ENCODE results near the gene SYNE4. TPM values are rescaled to one million over a fixed set of nuclear protein-coding genes. Genes with fewer than 3 reads are reported as not detected.
"Not testable (repeated sequence)": the region's sequence is repeated elsewhere in the genome, so short reads cannot be mapped to it uniquely, and the experiment has no call there.

Gene SYNE4
- polyA plus RNA-seq, 3 donors = 0.22 to 4.0 (median 0.62) TPM

DNA sequence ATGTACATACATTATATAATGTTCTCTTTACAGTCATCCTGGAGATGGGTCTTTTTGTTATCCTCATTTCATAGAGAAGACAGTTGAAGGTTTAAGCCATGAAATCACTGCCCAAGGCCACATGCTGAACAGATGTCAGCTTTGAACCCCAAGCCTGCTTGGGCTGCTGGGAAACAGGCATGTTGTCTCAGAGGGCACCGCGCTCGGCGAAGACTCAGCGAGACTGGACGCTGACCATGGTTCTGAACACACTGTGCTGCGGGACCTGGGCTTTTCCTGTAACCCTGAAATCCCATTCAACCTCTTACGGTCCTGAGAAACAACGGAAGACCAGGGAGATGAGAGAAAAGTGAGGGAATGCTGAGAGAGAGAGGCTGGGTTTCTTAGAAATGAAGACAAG, 45.1 kb downstream of the SYNE4 start:
- WGBS, 3 donors = 1 to 5% (median 3%) methylated on average over 9 of the region's 9 CpGs
- H3K27ac ChIP-seq (ENCODE audit: low read depth, low read length) = no peak overlapping the region

DNA sequence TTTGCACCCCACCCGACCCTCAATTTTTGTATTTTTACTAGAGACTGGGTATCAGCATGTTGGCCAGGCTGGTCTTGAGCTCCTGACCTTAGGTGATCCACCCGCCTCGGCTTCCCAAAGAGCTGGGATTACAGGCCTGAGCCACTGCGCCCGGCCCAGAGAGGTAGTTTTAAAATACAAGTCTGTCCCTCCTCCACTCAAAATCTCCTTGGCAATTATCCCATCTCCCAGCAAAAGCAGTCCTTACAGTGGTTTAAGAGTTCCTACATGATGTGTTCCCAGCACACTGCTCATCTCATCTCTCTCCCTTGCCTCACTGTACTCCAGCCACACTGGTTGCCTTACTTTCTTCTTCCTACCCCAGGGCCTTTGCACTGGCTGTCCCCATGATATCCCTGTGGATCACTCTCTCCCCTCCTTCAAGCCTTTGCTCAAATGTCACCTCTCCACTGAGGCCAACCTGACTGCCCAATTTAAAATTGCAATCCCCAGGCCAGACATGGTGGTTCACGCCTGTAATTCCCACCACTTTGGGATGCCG, 48.1 kb downstream of the SYNE4 start:
- no peak overlapping the region for H3K27ac ChIP-seq (ENCODE audit: low read depth, low read length)
- WGBS, 3 donors = 69 to 85% (median 81%) methylated on average over 7 of the region's 7 CpGs

DNA sequence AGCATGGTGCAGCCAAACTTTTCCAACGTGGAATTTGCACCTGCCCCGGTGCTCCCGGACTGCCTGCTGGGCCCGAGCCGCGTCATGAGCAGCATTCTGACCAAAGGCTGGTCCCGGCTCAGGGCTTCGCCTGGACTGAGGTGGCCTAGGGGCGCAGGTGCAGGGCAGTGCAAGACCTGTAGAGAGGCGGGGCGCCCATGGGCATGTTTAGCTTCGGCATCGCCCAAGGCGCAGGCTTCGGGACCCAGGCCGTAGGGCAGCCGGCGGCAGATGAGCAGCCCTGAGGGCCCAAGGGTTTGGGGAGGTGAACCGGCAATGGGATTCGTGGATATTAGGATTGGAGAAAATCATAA, 48.7 kb downstream of the SYNE4 start:
- H3K27ac ChIP-seq (ENCODE audit: low read depth, low read length) = no peak overlapping the region
- 25 to 39% (median 30%) methylated on average over 20 of the region's 20 CpGs for WGBS, 3 donors

DNA sequence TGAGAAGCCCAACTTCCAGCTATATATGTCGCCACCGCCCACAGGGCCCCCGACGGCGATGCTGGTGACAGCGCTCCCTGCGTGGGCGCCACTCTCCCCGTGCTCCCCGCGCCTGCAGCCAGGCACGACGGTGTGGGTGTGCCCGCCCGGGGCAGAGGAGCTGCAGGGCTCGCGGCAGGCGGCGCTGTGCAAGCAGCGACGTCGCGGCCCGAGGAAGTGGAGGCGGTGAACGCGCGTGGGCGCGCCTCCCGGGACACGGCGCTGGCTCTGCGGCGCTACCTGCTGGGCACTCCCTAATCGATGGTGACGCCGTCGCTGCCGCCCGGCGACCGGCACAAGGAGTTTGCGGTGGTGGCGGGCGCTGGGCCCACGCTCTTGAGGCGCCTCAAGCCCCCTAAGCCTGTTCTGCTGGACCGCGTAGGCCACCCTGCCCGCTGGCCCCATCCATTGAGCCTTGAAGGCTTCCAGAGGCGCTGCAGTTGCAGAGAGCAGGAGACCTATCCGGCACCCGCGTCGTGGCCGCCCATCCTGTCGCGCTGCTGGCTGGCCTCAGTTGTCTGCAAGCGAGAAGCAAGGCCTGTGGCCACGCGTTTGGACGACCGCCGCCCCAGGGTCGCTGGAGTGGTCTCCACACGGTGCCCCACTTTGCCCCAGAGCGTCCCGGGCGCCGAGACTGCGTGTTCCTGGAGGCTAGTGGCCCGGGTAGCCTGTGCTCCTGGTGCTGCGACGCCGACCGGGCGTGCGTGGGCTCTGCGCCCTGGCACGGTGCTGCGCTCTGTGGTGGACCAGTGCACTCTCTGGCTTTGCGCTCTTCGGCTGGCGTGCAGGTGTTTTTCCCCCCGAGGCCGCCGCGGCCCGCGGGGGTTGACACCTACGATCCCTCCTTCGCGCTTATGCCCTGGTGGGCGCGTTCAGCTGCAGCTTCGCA, 49.3 kb downstream of the SYNE4 start:
- WGBS, 3 donors = 9 to 11% (median 10%) methylated on average over 89 to 97 of the region's 97 CpGs
- H3K27ac ChIP-seq (ENCODE audit: low read depth, low read length) = no peak overlapping the region

DNA sequence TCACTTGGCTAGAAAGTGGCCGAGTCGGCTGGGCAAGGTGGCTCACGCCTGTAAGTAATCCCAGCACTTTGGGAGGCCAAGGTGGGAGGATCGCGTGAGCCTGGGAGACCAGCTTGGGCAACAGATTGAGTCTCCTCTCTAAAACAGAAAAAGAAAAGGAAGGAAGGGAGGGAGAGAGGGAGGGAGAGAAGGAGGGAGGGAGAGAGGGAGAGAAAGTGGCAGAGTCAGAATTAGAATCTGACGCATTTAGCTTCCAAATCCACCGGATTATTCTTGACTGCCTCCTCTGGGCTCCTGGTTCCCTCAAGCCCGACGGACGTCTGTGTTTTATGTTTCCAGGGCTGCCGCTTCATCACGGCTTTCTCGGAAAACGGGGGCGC, 50.0 kb downstream of the SYNE4 start:
- no peak overlapping the region for H3K27ac ChIP-seq (ENCODE audit: low read depth, low read length)
- WGBS, 3 donors = 30 to 32% (median 30%) methylated on average over 15 of the region's 15 CpGs

DNA sequence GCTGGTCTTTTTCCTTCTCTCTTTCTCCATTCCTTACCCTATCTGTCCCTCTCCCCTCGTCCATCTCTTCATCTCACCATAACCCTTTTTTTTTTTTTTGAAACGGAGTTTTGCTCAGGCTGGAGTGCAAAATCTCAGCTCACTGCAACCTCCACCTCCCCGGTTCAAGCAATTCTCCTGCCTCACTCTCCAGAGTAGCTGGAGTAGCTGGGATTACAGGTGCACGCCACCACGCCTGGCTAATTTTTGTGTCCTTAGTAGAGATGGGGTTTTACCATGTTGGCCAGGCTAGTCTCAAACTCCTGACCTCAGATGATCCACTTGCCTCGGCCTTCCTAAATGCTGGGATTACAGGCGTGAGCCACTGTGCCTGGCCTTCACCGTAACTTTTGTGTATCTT, 51.2 kb downstream of the SYNE4 start:
- 76 to 89% (median 83%) methylated on average over 8 of the region's 8 CpGs for WGBS, 3 donors

DNA sequence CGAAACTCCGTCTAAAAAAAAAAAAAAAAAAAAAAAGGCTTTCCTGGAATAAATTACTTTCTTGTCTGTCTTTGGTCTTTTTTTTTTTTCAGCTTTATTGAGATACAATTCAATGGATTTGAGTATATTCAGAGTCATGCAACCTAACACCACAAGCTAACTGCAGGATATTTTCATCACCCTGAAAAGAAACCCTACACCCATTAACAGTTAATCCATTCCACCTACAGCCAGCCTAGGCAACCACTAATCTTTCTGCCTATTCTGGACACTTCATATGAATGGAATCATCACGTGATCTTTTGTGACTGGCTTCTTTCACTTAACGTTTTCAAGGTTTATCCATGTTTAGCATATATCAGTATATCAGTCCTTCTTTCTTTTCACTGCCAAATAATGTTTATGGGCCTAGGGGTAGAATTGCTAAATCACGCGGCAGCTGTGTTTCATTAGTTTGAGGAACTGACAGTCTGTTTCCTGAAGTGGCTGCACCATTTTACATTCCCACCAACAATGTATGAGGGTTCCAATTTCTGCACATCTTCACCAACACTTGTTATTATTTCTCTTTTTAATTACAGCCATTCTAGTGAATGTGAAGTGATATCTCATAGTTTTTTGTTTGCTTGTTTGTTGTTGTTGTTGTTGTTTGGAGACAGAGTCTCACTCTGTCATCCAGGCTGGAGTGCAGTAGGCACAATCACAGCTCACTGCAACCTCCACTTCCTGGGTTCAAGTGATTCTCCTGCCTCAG, 52.6 kb downstream of the SYNE4 start:
- no peak overlapping the region for H3K27ac ChIP-seq (ENCODE audit: low read depth, low read length)
- WGBS, 3 donors = 65 to 73% (median 67%) methylated on average over 6 of the region's 6 CpGs

More for the DNA sequence above, 51.2 kb downstream of the SYNE4 start:
- H3K27ac ChIP-seq (ENCODE audit: low read depth, low read length) = not testable (repeated sequence)

Other genes with a start within 250 kb of the SYNE4 start
- 1 to 10 TPM; 6.0 to 9.4 (median 6.3) TPM for gene ARHGAP33, start 233.2 kb downstream of the SYNE4 start, polyA plus RNA-seq
- 1 to 10 TPM in 1 of 3 donors, not detected in 2; 2.2 TPM for gene PRODH2, start 196.0 kb downstream of the SYNE4 start, polyA plus RNA-seq
- gene NPHS1, start 156.3 kb downstream of the SYNE4 start, polyA plus RNA-seq = 10 to 100 TPM in 1 of 3 donors, under 1 TPM in 1, not detected in 1; 0.42 to 13.6 TPM
- gene KIRREL2, start 151.9 kb downstream of the SYNE4 start, polyA plus RNA-seq = 10 to 100 TPM in 1 of 3 donors, under 1 TPM in 1, not detected in 1; 0.22 to 48.3 TPM
- gene APLP1, start 140.2 kb downstream of the SYNE4 start, polyA plus RNA-seq = 10 to 100 TPM in 1 of 3 donors, 1 to 10 TPM in 2; 3.0 to 33.6 (median 6.4) TPM
- gene NFKBID, start 108.3 kb downstream of the SYNE4 start, polyA plus RNA-seq = 10 to 100 TPM in 2 of 3 donors, 1 to 10 TPM in 1; 3.7 to 13.0 (median 10.5) TPM
- gene HCST, start 106.3 kb downstream of the SYNE4 start, polyA plus RNA-seq = 10 to 100 TPM in 1 of 3 donors, 1 to 10 TPM in 2; 4.1 to 21.1 (median 6.6) TPM
- gene TYROBP, start 100.5 kb downstream of the SYNE4 start, polyA plus RNA-seq = 100 to 1,000 TPM in 2 of 3 donors, 10 to 100 TPM in 1; 23.7 to 207 (median 194) TPM
- gene LRFN3, start 72.4 kb downstream of the SYNE4 start, polyA plus RNA-seq = 1 to 10 TPM; 5.8 to 6.7 (median 6.0) TPM
- gene SDHAF1, start 13.6 kb downstream of the SYNE4 start, polyA plus RNA-seq = 10 to 100 TPM; 14.9 to 26.9 (median 18.6) TPM
- 10 to 100 TPM in 1 of 3 donors, 1 to 10 TPM in 2; 7.9 to 17.1 (median 9.8) TPM for gene ALKBH6, start 5.4 kb upstream of the SYNE4 start, polyA plus RNA-seq
- 1 to 10 TPM; 1.2 to 8.8 (median 2.6) TPM for gene CLIP3, start 24.1 kb upstream of the SYNE4 start, polyA plus RNA-seq
- 1 to 10 TPM; 3.5 to 7.1 (median 5.2) TPM for gene THAP8, start 45.5 kb upstream of the SYNE4 start, polyA plus RNA-seq
- under 1 TPM; 0.20 to 0.79 (median 0.25) TPM for gene WDR62, start 46.1 kb upstream of the SYNE4 start, polyA plus RNA-seq
- not detected for gene OVOL3, start 102.3 kb upstream of the SYNE4 start, polyA plus RNA-seq
- 100 to 1,000 TPM in 1 of 3 donors, 10 to 100 TPM in 2; 48.8 to 103 (median 51.8) TPM for gene POLR2I, start 106.1 kb upstream of the SYNE4 start, polyA plus RNA-seq
- gene TBCB, start 106.7 kb upstream of the SYNE4 start, polyA plus RNA-seq = 100 to 1,000 TPM in 2 of 3 donors, 10 to 100 TPM in 1; 63.0 to 153 (median 149) TPM
- gene CAPNS1, start 131.3 kb upstream of the SYNE4 start, polyA plus RNA-seq = 100 to 1,000 TPM; 236 to 719 (median 679) TPM
- 100 to 1,000 TPM in 2 of 3 donors, 10 to 100 TPM in 1; 25.9 to 132 (median 119) TPM for gene COX7A1, start 143.6 kb upstream of the SYNE4 start, polyA plus RNA-seq
- 1 to 10 TPM; 2.5 TPM for gene ZNF565, start 205.9 kb upstream of the SYNE4 start, polyA plus RNA-seq
- gene ZNF146, start 206.3 kb upstream of the SYNE4 start, polyA plus RNA-seq = 10 to 100 TPM; 15.8 to 29.7 (median 28.5) TPM